T47D (cell line): ENCODE data around the gene NDUFS4.
A peak's percentile ranks its signal among the peaks of the same experiment; 100 is the strongest.
"Not testable (repeated sequence)": the region's sequence is repeated elsewhere in the genome, so short reads cannot be mapped to it uniquely, and the experiment has no call there.

Experiments used
- DNase-seq, 2 experiments: peaks; one replicate each; pipeline versions ENCODE4 v3.0.0 to v3.0.0-alpha.2; 2011 to 2012; ENCODE audit warnings: low read depth in 1 of 2, low spot score in 1 of 2
- JUND ChIP-seq: IDR thresholded peaks from 2 replicates; pipeline ENCODE4 v1.6.1; 2012; ENCODE audit warnings: low read depth
- in situ Hi-C: cut with HindIII; loops from 2 replicates; pipeline ENCODE4 v1.10.0; 2016; ENCODE audit warnings: low sequenced_read_pairs, low pct_unique_long_range_greater_than_20kb

NDUFS4 gene

GRCh38 chr5:53642061-53642460, 81.6 kb downstream of the NDUFS4 start:
- no peak for DNase-seq
- no peak for TF ChIP-seq JUND
- in situ Hi-C loops, result no loop called here

DNA sequence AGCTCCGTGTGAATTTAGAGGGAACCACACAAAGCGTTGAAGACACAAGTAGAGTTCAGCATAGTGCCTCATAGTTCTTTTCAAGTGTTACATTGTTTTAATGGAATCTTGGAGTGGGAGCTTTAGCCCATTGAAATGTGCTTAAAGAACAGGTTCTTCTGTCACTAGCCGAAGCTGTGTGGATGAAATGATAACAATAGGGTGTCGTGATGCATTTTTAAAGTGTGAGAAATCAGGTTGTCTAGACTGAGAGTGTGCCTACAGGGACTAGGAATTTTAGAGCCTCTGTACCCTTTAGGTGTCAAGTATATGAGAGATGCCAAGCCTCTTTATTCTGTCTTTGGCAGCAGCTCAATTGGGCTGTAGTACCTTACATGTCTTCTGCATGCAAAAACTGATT, 83.0 kb downstream of the NDUFS4 start:
- no peak for DNase-seq
- no peak for TF ChIP-seq JUND
- in situ Hi-C loops, result no loop called here

GRCh38 chr5:53645078-53645477, 84.6 kb downstream of the NDUFS4 start:
- no peak for DNase-seq
- in situ Hi-C loops, result no loop called here
- no peak for TF ChIP-seq JUND

DNA sequence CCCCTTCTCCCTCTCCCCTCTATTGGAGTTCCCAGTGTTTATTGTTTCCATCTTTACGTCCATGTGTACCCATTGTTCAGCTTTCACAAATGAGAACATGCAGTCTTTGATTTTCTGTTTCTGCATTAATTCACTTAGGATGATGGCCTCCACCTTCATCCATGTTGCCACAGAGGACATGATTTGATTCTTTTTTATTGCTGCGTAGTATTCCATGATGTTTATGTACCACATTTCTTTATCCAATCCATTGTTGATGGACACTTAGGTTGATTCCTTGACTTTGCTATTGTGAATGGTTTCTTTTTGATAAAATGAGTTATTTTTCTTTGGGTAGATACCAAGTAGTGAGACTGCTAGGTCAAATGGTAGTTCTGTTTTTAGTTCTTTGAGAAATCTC, 88.9 kb downstream of the NDUFS4 start:
- in situ Hi-C loops, result no loop called here
- no peak for TF ChIP-seq JUND

GRCh38 chr5:53660573-53660972, 100.1 kb downstream of the NDUFS4 start:
- DNase-seq, result not testable (repeated sequence)

More for the DNA sequence above, 88.9 kb downstream of the NDUFS4 start:
- no peak for DNase-seq

GRCh38 chr5:53665313-53665712, 104.9 kb downstream of the NDUFS4 start:
- in situ Hi-C loops, DNase-seq: not testable (repeated sequence)

More at GRCh38 chr5:53660573-53660972, 100.1 kb downstream of the NDUFS4 start:
- in situ Hi-C loops, result not testable (repeated sequence)

GRCh38 chr5:53667621-53668020, 107.2 kb downstream of the NDUFS4 start:
- DNase-seq, result no peak
- in situ Hi-C loops, result no loop called here
- TF ChIP-seq JUND, result no peak

DNA sequence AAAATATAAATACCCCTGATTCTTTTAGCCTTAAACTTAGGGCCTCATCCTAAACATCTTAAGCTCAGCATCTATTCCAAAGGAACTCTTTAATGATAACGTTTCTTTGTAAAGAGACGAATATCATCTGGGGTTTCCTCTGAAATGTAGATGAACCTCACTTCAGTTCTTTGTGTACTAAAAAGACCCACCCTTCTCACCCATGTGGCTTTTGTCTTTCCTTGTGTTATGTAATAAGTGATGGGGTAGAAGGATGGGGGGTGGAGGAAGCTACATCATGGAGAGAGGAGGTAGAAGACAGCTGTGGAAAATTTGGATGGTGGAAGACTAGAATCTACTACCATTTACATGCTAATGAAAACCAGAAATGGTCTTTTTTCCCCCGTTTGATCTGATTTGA, 111.0 kb downstream of the NDUFS4 start:
- DNase-seq, result no peak
- no peak for TF ChIP-seq JUND
- in situ Hi-C loops, result no loop called here

GRCh38 chr5:53674121-53674520, 113.7 kb downstream of the NDUFS4 start:
- in situ Hi-C loops, result no loop called here
- no peak for TF ChIP-seq JUND
- no peak for DNase-seq

- in situ Hi-C loops, result no loop called here
- TF ChIP-seq JUND, result no peak
- DNase-seq, result no peak
Measured at GRCh38 chr5:53677632-53678031, 117.2 kb downstream of the NDUFS4 start.

DNA sequence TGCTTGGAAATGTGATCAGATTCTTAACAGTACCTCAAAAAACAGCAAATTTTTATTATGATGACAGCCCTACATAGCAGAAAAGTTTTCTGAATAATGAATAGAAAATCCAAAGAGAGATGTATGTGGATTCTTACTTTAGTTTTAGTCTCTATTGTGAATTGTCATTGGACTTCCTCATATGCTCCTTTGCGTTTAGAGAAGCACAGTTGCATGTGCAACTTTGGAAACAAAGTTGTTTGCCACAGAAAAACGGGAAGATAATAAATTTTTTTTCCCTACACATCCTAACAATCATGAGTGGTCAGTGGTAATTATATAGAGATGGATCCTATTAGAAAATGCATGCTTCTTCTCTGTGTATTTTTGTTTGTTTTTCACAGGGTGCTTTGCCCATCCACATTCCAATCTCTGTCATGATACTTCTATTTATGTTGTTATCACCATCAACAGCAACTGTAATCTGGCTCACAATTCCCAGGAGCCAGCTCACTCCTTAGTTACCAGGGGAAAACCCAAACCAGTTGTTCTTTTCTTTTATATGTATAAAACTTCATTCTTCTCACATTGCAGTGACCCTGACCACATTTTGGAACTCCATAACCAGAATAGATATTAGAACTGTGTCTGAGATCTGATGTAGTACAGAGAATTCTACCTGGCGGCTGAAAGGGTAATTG, 118.7 kb downstream of the NDUFS4 start:
- no peak for TF ChIP-seq JUND
- in situ Hi-C loops, result no loop called here
- peak in 1 of 2 experiments; percentile 9 for DNase-seq

GRCh38 chr5:53681079-53681478, 120.6 kb downstream of the NDUFS4 start:
- DNase-seq, result no peak
- in situ Hi-C loops, result no loop called here
- no peak for TF ChIP-seq JUND

DNA sequence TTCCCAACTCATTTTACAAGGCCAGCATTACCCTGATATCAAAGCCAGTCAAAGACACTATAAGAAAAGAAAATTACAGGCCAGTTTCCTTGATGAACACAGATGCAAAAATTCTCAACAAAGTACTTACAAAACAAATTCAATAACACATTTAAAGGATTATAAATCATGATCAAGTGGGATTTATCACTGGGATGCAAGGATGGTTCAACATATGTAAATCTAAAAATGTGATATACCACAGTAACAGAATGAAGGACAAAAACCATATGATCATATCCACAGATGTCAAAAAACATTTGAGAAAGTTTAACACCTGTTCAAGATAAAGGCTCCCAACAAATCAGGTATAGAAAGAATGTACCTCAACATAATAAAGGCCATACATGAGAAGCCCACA, 130.6 kb downstream of the NDUFS4 start:
- DNase-seq, result no peak
- in situ Hi-C loops, result no loop called here
- TF ChIP-seq JUND, result no peak

GRCh38 chr5:53694520-53695022, 134.1 kb downstream of the NDUFS4 start:
- in situ Hi-C loops, result no loop called here
- TF ChIP-seq JUND, result no peak
- no peak for DNase-seq

DNA sequence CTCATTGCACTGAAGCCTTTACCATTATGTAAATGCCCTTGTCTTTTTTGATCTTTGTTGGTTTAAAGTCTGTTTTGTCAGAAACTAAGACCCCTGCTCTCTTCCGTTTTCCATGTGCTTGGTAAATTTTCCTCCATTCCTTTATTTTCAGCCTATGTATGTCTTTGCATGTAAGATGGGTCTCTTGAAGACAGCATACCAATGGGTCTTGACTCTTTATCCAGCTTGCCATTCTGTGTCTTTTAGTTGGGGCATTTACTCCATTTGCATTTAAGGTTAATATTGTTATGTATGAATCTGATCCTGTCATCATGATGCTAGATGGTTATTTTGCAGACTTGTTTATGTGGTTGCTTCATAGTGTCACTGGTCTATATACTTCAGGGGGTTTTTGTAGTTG, 150.0 kb downstream of the NDUFS4 start:
- DNase-seq, in situ Hi-C loops: not testable (repeated sequence)
